Stimulated activated CD8-positive, alpha-beta memory T cell treated with anti-CD3 and anti-CD28 coated beads, Interleukin-7, amount 100 ng/mL, for 48 hours (primary cell): ENCODE data around the gene TBC1D30.

Source experiments
- DNase-seq, 2 donors: peaks; one replicate each; pipeline ENCODE4 v3.0.0-alpha.2; 2020; ENCODE audit warnings: low read depth in 1 of 2; ENCODE audit errors: extremely low read depth in 1 of 2

Gene TBC1D30

GRCh38 chr12:64903479-64904152 is 79.2 kb downstream of the TBC1D30 start:
- no peak for DNase-seq

- no peak for DNase-seq
These were observed 82.7 kb downstream of the TBC1D30 start for GRCh38 chr12:64907097-64907496.

GRCh38 chr12:64909124-64909523 is 84.7 kb downstream of the TBC1D30 start:
- no peak for DNase-seq

- DNase-seq = no peak
These were observed 86.6 kb downstream of the TBC1D30 start for GRCh38 chr12:64911081-64911480.

- DNase-seq = no peak
These were observed 87.5 kb downstream of the TBC1D30 start for GRCh38 chr12:64911912-64912311.

- no peak for DNase-seq
These were observed 88.2 kb downstream of the TBC1D30 start for GRCh38 chr12:64912516-64913255.

- DNase-seq = no peak
These were observed 90.8 kb downstream of the TBC1D30 start for GRCh38 chr12:64915242-64915641.

GRCh38 chr12:64916411-64917261 is 92.2 kb downstream of the TBC1D30 start:
- no peak for DNase-seq

GRCh38 chr12:64918344-64918743 is 93.9 kb downstream of the TBC1D30 start:
- DNase-seq = no peak

- no peak for DNase-seq
These were observed 94.4 kb downstream of the TBC1D30 start for GRCh38 chr12:64918801-64919200.

- DNase-seq = no peak
These were observed 98.4 kb downstream of the TBC1D30 start for GRCh38 chr12:64922853-64923252.

- no peak for DNase-seq
These were observed 99.1 kb downstream of the TBC1D30 start for GRCh38 chr12:64923536-64923935.
